ENCODE results near the gene ANKRD29. TPM values are rescaled to one million over a fixed set of nuclear protein-coding genes. Genes with fewer than 3 reads are reported as not detected.
A peak's percentile ranks its signal among the peaks of the same experiment; 100 is the strongest.
"Not testable (repeated sequence)": the region's sequence is repeated elsewhere in the genome, so short reads cannot be mapped to it uniquely, and the experiment has no call there.

The ANKRD29 gene
- total RNA-seq, 3 donors from 2014 or later: 1.5 to 3.3 (median 1.9) TPM

DNA sequence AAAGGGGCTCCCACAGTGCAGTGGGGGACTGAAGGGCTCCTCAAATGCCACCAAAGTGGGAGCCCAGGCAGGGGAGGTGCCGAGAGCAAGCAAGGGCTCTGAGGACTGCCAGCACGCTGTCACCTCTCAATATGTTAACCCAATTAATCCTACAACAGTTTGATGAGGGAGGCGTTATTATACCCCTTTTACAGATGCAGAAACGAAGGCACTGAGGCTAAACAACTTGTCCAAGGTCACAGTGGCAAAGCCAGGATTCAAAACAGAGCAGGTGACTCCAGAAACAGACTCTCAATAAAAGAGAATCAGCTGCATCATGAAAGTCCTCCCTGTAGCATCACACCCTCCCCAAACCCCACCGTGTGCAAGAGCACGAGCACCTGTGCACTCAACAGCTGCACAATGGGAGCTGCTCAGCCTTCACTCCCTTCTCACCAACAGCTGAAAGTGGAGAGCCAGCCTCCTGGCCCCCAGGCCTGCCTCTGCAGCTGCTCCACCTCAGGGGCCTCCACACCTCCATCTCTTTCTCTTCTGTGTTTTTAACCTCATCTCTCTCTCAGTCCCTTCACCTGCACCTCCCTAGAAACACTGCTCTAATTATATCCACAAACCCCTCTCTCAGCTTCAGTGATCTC lies 84.5 kb downstream of the ANKRD29 start:
- Histone ChIP-seq H3K36me3 (ENCODE audit: low read depth) (no peaks in the 10 kb centered on the region), H3K4me3 (no peak overlapping the region), H3K9me3 (no peaks in the 10 kb centered on the region), H3K4me1 (ENCODE audit: low read depth) (peaks cover 13% of the 10 kb centered on the region)
- TF ChIP-seq, protein P1, sequence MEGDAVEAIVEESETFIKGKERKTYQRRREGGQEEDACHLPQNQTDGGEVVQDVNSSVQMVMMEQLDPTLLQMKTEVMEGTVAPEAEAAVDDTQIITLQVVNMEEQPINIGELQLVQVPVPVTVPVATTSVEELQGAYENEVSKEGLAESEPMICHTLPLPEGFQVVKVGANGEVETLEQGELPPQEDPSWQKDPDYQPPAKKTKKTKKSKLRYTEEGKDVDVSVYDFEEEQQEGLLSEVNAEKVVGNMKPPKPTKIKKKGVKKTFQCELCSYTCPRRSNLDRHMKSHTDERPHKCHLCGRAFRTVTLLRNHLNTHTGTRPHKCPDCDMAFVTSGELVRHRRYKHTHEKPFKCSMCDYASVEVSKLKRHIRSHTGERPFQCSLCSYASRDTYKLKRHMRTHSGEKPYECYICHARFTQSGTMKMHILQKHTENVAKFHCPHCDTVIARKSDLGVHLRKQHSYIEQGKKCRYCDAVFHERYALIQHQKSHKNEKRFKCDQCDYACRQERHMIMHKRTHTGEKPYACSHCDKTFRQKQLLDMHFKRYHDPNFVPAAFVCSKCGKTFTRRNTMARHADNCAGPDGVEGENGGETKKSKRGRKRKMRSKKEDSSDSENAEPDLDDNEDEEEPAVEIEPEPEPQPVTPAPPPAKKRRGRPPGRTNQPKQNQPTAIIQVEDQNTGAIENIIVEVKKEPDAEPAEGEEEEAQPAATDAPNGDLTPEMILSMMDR (IDR thresholded peaks at IDR 0.05): no peak
- DNase-seq (no peak), ATAC-seq (no peak)
- intact Hi-C loops (cut with DNase I, micrococcal nuclease): no loop called here

DNA sequence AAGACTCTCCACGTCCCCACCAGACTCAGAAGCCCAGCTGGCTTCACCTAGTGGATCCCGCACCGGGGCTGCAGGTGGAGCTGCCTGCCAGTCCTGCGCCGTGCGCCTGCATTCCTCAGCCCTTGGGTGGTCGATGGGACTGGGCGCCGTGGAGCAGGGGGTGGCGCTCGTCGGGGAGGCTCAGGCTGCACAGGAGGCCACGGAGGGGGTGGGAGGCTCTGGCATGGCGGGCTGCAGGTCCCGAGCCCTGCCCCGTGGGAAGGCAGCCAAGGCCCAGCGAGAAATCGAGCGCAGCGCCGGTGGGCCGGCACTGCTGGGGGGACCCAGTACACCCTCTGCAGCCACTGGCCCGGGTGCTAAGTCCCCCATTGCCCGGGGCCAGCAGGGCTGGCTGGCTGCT lies 85.2 kb downstream of the ANKRD29 start:
- H3K4me1 ChIP-seq (ENCODE audit: low read depth): peaks cover 13% of the 10 kb centered on the region
- H3K9me3 ChIP-seq; intact Hi-C loops (cut with DNase I, micrococcal nuclease); DNase-seq; H3K4me3 ChIP-seq; ATAC-seq; H3K36me3 ChIP-seq (ENCODE audit: low read depth): not testable (repeated sequence)

DNA sequence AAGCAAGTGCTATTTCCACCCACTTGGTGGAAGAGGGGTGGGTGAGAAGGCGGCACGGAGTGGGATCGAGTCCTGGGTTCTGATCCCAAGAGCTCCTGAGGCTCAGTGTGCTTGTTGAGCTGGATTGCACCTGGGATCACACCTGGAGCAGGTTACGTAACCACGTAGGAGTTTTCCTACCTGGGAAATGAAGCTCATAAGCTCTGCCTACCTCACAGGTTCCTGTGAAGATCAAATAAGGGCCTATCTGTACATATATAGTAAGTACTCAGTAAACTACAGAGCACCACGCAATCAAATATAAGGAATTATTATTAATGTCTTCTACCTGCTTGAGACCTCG lies 87.4 kb downstream of the ANKRD29 start:
- Histone ChIP-seq H3K4me3 (no peak overlapping the region), H3K9me3 (no peaks in the 10 kb centered on the region), H3K36me3 (ENCODE audit: low read depth) (no peaks in the 10 kb centered on the region), H3K4me1 (ENCODE audit: low read depth) (peaks cover 4% of the 10 kb centered on the region)
- ATAC-seq (no peak), DNase-seq (no peak)
- intact Hi-C loops (cut with DNase I, micrococcal nuclease): no loop called here
- TF ChIP-seq, protein P1 (IDR thresholded peaks at IDR 0.05): no peak

DNA sequence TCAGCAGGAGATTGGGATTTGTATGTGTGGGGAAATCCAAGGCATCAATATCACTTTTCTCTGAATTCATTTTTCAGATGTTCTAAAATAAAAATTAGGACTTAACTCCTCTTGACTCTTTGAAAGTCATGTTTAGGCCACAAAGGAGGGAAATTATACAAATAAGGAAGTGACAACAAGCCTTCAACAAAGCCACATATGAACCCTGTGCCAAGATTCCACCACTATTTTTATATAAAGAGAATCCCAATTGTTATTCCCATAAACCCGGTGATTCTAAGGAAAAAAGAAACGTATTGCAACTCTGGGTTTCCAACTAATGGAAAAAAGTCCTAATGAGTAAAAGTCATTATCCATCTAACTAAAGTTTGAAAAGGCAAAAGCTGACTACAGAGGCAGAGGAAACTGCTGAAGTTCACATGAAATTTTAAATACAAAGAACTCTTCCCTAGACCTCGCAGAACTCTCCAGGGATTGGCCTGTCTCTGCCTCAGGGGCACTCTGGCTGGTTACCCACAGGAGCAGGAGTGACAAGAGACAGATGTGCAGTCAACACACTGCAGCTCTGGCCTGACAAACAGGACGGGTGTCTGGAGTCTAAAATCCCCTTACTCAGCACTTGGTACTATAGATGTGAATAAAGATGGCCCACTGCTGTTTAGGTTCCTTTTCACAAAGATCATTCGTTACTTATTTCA lies 88.0 kb downstream of the ANKRD29 start:
- TF ChIP-seq, protein P1 (IDR thresholded peaks at IDR 0.05): no peak
- peaks cover 4% of the 10 kb centered on the region for H3K4me1 ChIP-seq (ENCODE audit: low read depth)
- no peaks in the 10 kb centered on the region for H3K9me3 ChIP-seq
- intact Hi-C loops (cut with DNase I, micrococcal nuclease): no loop called here
- H3K36me3 ChIP-seq (ENCODE audit: low read depth): no peaks in the 10 kb centered on the region
- no peak for ATAC-seq
- H3K4me3 ChIP-seq: no peak overlapping the region
- no peak for DNase-seq

DNA sequence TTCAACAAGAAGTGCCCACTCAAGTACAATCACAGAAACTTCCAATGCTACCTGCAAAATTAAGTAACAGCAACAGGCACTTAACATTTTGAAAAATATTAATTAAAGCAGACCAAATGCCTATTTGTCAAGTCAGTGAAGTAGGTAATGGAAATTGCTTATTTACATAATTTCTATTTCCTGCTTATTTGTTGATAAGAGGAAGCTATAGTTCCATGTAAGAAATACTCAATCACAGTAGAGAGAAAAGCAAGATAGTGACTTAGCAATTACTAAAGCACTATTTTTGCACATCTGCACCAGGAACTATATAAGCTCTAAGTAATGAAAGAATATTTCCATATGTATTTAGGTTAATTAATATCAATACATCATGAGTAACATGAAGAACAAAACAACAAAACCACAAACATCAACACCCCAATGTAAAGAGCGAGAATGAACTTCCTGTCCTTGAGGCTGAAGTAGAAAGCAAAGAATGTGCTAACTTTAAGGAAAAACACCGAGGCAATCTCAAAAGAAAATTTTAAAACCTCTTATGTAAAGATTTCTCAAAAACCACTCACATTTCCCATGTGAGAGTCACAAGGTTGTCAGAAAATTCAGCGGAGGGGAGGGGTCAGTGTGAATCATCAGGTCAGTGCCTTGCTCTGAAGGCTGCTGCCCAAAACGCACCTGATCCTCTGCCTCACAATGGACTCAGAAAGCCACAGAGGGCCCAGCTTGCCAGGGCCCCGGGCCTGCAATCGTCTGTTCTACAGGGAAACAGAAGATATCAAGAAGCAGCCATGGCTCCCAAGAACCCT lies 88.9 kb downstream of the ANKRD29 start:
- peak; percentile 46 for ATAC-seq
- TF ChIP-seq, protein P1 (IDR thresholded peaks at IDR 0.05): no peak
- peaks cover 4% of the 10 kb centered on the region for H3K4me1 ChIP-seq (ENCODE audit: low read depth)

DNA sequence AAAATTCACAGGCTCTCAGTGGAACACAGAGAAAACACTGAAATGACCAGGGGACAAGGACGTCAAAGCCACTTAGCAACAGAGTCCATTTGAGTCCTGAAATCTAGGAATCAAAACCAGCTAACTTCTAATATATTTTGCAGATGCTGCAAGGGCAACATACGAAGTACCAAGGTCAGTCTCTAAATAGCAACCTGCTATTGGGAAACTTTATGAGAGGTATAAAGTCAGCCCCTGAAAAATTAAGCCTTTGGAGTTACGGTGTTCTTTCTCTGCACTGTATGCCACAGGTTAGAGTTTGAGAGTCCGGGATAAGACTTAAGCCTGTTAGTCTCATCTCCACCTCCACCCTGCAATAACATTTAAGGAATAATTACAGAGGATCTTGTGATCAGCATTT lies 89.7 kb downstream of the ANKRD29 start:
- H3K4me1 ChIP-seq (ENCODE audit: low read depth): peaks cover 4% of the 10 kb centered on the region
- no peaks in the 10 kb centered on the region for H3K9me3 ChIP-seq
- ATAC-seq: no peak
- H3K4me3 ChIP-seq: no peak overlapping the region
- no peaks in the 10 kb centered on the region for H3K36me3 ChIP-seq (ENCODE audit: low read depth)
- TF ChIP-seq, protein P1 (IDR thresholded peaks at IDR 0.05): no peak
- no peak for DNase-seq
- intact Hi-C loops (cut with DNase I, micrococcal nuclease): no loop called here

More for the DNA sequence above, 88.9 kb downstream of the ANKRD29 start:
- H3K9me3 ChIP-seq: no peaks in the 10 kb centered on the region
- no peaks in the 10 kb centered on the region for H3K36me3 ChIP-seq (ENCODE audit: low read depth)
- intact Hi-C loops (cut with DNase I, micrococcal nuclease): no loop called here
- H3K4me3 ChIP-seq: no peak overlapping the region
- DNase-seq: no peak
